HG03196 (cell line): ENCODE measurements around the gene SNAI1.
"Not testable (repeated sequence)": the region's sequence is repeated elsewhere in the genome, so short reads cannot be mapped to it uniquely, and the experiment has no call there.

ENCODE experiments used
- ATAC-seq: cut with Tn5 transposase; IDR thresholded peaks from one replicate; pipeline ENCODE4 v1.9.1; 2021; ENCODE audit not compliant: unreplicated experiment

Gene SNAI1

DNA sequence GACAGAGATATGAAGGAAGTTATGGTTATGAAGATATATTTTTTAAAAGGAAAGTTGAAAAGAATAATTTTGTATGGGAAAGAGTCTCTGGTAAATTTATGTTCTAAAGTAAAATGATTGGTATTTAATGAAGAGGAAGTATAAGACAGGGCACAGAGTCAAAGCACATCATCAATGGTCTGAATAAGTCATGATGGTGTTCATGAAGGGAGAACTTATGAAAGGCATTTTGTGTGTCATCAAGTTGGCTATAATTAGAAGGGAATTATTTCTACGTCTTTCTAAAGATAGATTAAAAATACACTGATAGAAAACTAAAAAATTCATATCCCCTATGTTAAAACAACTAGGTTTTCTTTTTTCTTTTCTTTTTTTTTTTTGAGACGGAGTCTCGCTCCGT, 21.4 kb upstream of the SNAI1 start:
- no peak for ATAC-seq

- no peak for ATAC-seq
Observed at GRCh38 chr20:49964964-49965780, 17.6 kb upstream of the SNAI1 start.

GRCh38 chr20:49965781-49966305, 16.9 kb upstream of the SNAI1 start:
- no peak for ATAC-seq

DNA sequence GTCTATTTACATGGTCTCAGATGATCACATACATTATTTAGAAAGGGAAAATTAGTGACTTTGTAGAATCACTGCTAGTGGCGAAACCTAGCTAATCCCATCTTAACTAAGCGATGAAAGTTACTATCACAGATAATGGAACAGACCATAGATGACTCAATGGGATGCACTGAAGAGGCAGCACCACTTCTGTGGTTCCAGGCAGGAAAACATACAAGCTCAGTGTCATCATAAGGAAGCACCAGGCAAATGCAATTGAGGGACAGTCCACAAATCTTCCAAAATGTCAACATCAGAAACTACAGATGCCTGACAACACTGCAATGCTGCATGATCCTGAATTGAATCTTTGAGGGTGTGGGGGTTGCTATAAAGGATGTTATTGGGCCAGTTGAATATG, 15.9 kb upstream of the SNAI1 start:
- ATAC-seq: no peak

DNA sequence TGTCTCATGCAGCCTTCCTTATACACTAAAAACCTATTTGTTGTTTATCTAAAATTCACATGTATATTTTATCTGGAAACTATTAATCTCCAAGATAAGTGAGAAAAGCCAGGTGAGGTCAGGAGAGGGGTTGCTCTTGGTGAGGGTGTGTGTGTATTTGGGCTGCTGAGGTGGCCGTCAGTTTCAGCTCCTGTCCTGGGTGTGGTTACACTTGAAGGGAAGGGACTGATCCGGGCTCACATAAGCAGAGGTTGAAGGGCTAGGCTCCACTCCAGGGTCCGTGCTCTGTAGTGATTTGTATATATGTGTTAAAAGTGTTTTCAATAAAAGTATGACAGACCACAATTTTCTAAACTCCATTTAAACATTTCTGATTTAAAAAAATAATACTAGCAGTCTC, 13.5 kb upstream of the SNAI1 start:
- no peak for ATAC-seq

- ATAC-seq: no peak
Observed at GRCh38 chr20:49969946-49970345, 12.8 kb upstream of the SNAI1 start.

- ATAC-seq: no peak
Observed at GRCh38 chr20:49970498-49970897, 12.3 kb upstream of the SNAI1 start.

- no peak for ATAC-seq
Observed at GRCh38 chr20:49973981-49974380, 8.8 kb upstream of the SNAI1 start.

- ATAC-seq: no peak
Observed at GRCh38 chr20:49976542-49976941, 6.2 kb upstream of the SNAI1 start.

DNA sequence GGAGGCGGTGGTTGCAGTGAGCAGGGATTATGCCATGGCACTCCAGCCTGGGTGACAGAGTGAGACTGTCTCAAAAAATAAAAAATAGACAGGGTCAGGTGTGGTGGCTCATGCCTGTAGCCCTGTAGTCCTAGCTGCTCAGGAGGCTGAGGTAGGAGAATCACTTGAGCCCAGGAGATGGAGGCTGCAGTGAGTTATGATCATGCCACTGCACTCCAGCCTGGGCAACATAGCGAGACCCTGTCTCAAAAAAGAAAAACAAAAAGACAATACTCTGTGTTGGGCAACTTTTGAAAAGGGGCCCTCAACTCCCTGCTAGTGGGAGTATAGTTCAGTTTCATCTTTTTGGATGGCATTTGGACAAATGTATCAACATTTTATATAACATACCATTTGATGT, 5.0 kb upstream of the SNAI1 start:
- ATAC-seq: not testable (repeated sequence)

- no peak for ATAC-seq
Observed at GRCh38 chr20:49978685-49979029, 4.1 kb upstream of the SNAI1 start.

- ATAC-seq: no peak
Observed at GRCh38 chr20:49979030-49979832, 3.5 kb upstream of the SNAI1 start.

- no peak for ATAC-seq
Observed at GRCh38 chr20:49980140-49981008, 2.4 kb upstream of the SNAI1 start.

DNA sequence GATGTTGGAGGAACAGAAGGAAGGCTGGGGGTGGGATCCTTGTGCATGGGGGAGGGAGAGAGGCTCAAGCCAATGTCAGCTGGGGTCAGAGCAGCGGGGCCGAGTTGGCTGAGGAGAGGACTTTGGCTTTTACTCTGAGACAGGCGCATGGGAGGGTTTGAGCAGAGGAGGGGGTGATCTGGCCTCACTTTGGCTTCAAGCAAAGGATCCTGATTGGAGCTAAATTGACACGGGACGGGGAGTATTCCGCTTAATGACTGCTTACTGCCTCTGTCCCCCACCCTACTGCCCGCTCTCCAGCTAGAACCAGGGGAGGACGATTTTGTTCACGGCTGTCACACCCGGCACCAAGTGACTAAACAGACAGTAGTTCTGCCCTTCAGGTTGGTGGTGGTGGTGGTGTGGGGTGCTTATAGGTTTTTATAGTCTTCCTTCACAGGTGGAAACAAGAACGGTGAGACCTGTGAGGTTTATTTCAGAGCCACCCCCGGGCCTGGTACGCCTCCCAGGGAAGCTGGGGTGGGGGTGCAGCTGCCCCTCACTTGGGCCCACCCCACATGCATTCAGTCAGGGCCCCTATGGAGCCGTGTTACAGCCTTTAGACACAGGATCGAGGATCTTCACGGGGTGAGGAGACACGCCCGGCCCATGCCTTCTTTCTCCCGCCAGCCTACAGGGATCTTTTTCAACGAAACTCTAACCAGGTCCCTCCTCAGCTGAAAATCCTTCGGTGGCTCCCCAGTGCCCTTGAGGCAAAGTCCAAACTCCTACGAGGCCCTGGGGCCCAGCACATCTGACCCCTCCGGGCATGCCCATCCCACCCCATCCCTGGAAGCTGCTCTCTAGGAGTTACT, 1.3 kb upstream of the SNAI1 start:
- peak; percentile 3 for ATAC-seq

- no peak for ATAC-seq
Observed at GRCh38 chr20:49982072-49982345, 771 bp upstream of the SNAI1 start.

GRCh38 chr20:49983123-49983847, 505 bp downstream of the SNAI1 start:
- no peak for ATAC-seq

GRCh38 chr20:49983848-49984408, 1.1 kb downstream of the SNAI1 start:
- ATAC-seq: no peak

- no peak for ATAC-seq
Observed at GRCh38 chr20:49984426-49985153, 1.8 kb downstream of the SNAI1 start.

DNA sequence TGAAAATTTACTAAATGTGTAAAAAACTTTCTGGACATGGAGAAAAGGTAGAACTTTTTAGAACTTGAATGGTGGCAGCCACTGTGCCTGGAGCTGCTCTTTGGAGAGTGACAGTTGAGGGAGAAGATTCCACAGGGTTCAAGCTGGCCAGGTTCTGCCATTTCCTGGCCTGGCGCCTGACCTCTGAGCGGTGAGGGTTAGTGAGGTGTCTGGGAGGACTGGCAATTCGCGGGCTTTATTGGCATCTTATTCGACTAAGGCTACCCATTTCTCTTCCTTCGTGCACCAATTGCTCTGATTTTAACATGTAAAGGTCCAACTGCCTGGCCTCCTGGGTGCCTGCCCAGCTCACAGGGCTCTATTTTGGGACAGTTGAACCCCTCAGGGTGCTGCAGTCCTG, 2.4 kb downstream of the SNAI1 start:
- no peak for ATAC-seq
